Prostate gland (tissue), 2 donors: Measurements from ENCODE around the gene PALM3. TPM values are rescaled to one million over a fixed set of nuclear protein-coding genes. Genes with fewer than 3 reads are reported as not detected.

Source experiments
- DNase-seq: peaks from one replicate; pipeline ENCODE4 v3.0.0-alpha.2; 2019; ENCODE audit warnings: low spot score
- H3K27ac ChIP-seq, 2 donors: fragments of 200-600 bp; sonication (generic); 2 replicates each; pipeline ENCODE4 v1.5.1; 2017 to 2019
- H3K27me3 ChIP-seq: fragments of 200-600 bp; sonication (generic); replicated peaks from 2 replicates; pipeline ENCODE4 v1.5.1; 2019; ENCODE audit not compliant: insufficient read depth
- H3K36me3 ChIP-seq, 2 donors: fragments of 200-600 bp; sonication (generic); 1 replicate in 1 of 2; 2 replicates in 1 of 2; pipeline versions ENCODE4 v1.5.1 to v1.8.1; 2017 to 2019
- H3K4me1 ChIP-seq: fragments of 200-600 bp; sonication (generic); replicated peaks from 2 replicates; pipeline ENCODE4 v1.5.1; 2019
- H3K4me3 ChIP-seq, 2 donors: fragments of 200-600 bp; sonication (generic); 2 replicates each; pipeline ENCODE4 v1.5.1; 2017 to 2019
- H3K9me3 ChIP-seq: fragments of 200-600 bp; sonication (generic); 2 replicates; pipeline ENCODE4 v1.5.1; 2017
- CTCF ChIP-seq, 4 experiments: fragments of 200-600 bp in 2 of 4; fragments of 450-650 bp in 2 of 4; sonication (generic) in 2 of 4; IDR thresholded peaks; 1 replicate in 3 of 4; 2 replicates in 1 of 4; pipeline ENCODE4 v1.5.1; 2016 to 2019; ENCODE audit warnings: antibody characterized with exemption in 4 of 4, mild to moderate bottlenecking in 2 of 4, moderate library complexity in 2 of 4
- POLR2A ChIP-seq: fragments of 450-650 bp; IDR thresholded peaks from one replicate; pipeline ENCODE4 v1.6.1; 2016; ENCODE audit warnings: antibody characterized with exemption, mild to moderate bottlenecking
- POLR2AphosphoS5 ChIP-seq: sonication (generic); formaldehyde crosslinking; IDR thresholded peaks from one replicate; pipeline ENCODE4 v1.6.1; 2017; ENCODE audit warnings: antibody characterized with exemption
- WGBS: methylation state at CpG from one replicate; pipeline ENCODE4 v1.1.5; 2018; 5-methylcytosine and 5-hydroxymethylcytosine counted together
- intact Hi-C: fragments of 100-400 bp; cut with DNase I; formaldehyde crosslinking; loops from one replicate; pipeline ENCODE4 v1.14.2; 2022
- total RNA-seq, 2 donors: library from RNA; depleted of rRNA; stranded (reverse); fragments of >200 nt; gene quantifications; one replicate each; pipeline ENCODE4 v1.1.0, GENCODE V29; 2016

The PALM3 gene
- total RNA-seq, 2 donors from 2014 or later, result 1.8 to 16.1 TPM

GRCh38 chr19:14101003-14101545 lies 39.2 kb upstream of the PALM3 start:
- no peak for DNase-seq
- H3K27ac ChIP-seq, result no peak overlapping the region
- no peak for TF ChIP-seq POLR2A
- no peak for TF ChIP-seq POLR2AphosphoS5
- TF ChIP-seq CTCF (IDR thresholded peaks at IDR 0.05), result no peak
- H3K9me3 ChIP-seq, result no peaks in the 10 kb centered on the region
- H3K4me1 ChIP-seq, result no peaks in the 10 kb centered on the region
- no peak overlapping the region for H3K4me3 ChIP-seq
- H3K36me3 ChIP-seq, result peaks cover 0 to 16% of the 10 kb centered on the region in 2 donors
- intact Hi-C loops, result no loop called here
- WGBS, result 96% methylated on average over 6 of the region's 6 CpGs
- H3K27me3 ChIP-seq, result no peaks in the 10 kb centered on the region

GRCh38 chr19:14097532-14098151 lies 35.8 kb upstream of the PALM3 start:
- WGBS, result 77% methylated on average over 20 of the region's 21 CpGs
- no peak overlapping the region for H3K4me3 ChIP-seq
- H3K27ac ChIP-seq, result no peak overlapping the region
- TF ChIP-seq POLR2A (no peak), CTCF (IDR thresholded peaks at IDR 0.05) (peak in 1 of 4 experiments; percentile 13), POLR2AphosphoS5 (no peak)
- H3K27me3 ChIP-seq, result no peaks in the 10 kb centered on the region
- H3K36me3 ChIP-seq, result peaks cover 0 to 11% of the 10 kb centered on the region in 2 donors
- DNase-seq, result no peak
- H3K4me1 ChIP-seq, result no peaks in the 10 kb centered on the region
- H3K9me3 ChIP-seq, result no peaks in the 10 kb centered on the region
- intact Hi-C loops, result no loop called here

GRCh38 chr19:14096272-14096992 lies 34.6 kb upstream of the PALM3 start:
- Histone ChIP-seq H3K36me3 (peaks cover 0 to 10% of the 10 kb centered on the region in 2 donors), H3K9me3 (no peaks in the 10 kb centered on the region), H3K4me1 (no peaks in the 10 kb centered on the region), H3K4me3 (no peak overlapping the region), H3K27ac (no peak overlapping the region), H3K27me3 (no peaks in the 10 kb centered on the region)
- TF ChIP-seq POLR2AphosphoS5 (no peak), CTCF (IDR thresholded peaks at IDR 0.05) (no peak), POLR2A (no peak)
- 95% methylated on average over 11 of the region's 11 CpGs for WGBS
- intact Hi-C loops, result no loop called here
- DNase-seq, result no peak

- H3K4me1 ChIP-seq, result no peaks in the 10 kb centered on the region
- peaks cover 0 to 10% of the 10 kb centered on the region in 2 donors for H3K36me3 ChIP-seq
- H3K9me3 ChIP-seq, result no peaks in the 10 kb centered on the region
- intact Hi-C loops, result no loop called here
- TF ChIP-seq CTCF (IDR thresholded peaks at IDR 0.05) (no peak), POLR2AphosphoS5 (no peak), POLR2A (no peak)
- WGBS, result 93% methylated on average over 7 of the region's 7 CpGs
- H3K27ac ChIP-seq, result no peak overlapping the region
- no peak overlapping the region for H3K4me3 ChIP-seq
- no peak for DNase-seq
- no peaks in the 10 kb centered on the region for H3K27me3 ChIP-seq
Measured at GRCh38 chr19:14094854-14095253, 33.0 kb upstream of the PALM3 start.
